KMS-11 (cell line): ENCODE data around the gene ACR.
"Not testable (repeated sequence)": the region's sequence is repeated elsewhere in the genome, so short reads cannot be mapped to it uniquely, and the experiment has no call there.

Experiments
- H2AFZ ChIP-seq: fragments of 200-600 bp; sonication (generic); 2 replicates; pipeline ENCODE4 v1.6.1; 2016; ENCODE audit warnings: antibody characterized with exemption, mixed run types, low read depth
- H3K27ac ChIP-seq: fragments of 200-600 bp; sonication (generic); 2 replicates; pipeline ENCODE4 v1.6.1; 2016; ENCODE audit warnings: mild to moderate bottlenecking, mixed run types
- H3K27me3 ChIP-seq: fragments of 200-600 bp; sonication (generic); 2 replicates; pipeline ENCODE4 v1.6.1; 2017; ENCODE audit warnings: mild to moderate bottlenecking, low read depth, mixed run types, moderate library complexity; ENCODE audit not compliant: insufficient read depth
- H3K36me3 ChIP-seq: fragments of 200-600 bp; sonication (generic); 2 replicates; pipeline ENCODE4 v1.6.1; 2017; ENCODE audit warnings: mild to moderate bottlenecking, mixed run types; ENCODE audit not compliant: insufficient read depth
- H3K4me1 ChIP-seq: fragments of 200-600 bp; sonication (generic); 2 replicates; pipeline ENCODE4 v1.6.1; 2016; ENCODE audit warnings: mild to moderate bottlenecking, low read depth, mixed run types; ENCODE audit not compliant: poor library complexity, severe bottlenecking
- H3K4me2 ChIP-seq: fragments of 200-600 bp; sonication (generic); 2 replicates; pipeline ENCODE4 v1.7.0; 2016; ENCODE audit warnings: mild to moderate bottlenecking, mixed run types
- H3K4me3 ChIP-seq: fragments of 200-600 bp; sonication (generic); IDR thresholded peaks from 2 replicates; pipeline ENCODE4 v1.6.1; 2017; ENCODE audit warnings: low read depth, low read length, mixed read lengths; ENCODE audit not compliant: insufficient read depth
- H3K79me2 ChIP-seq: fragments of 200-600 bp; sonication (generic); 2 replicates; pipeline ENCODE4 v1.6.1; 2016; ENCODE audit warnings: low read depth, mixed run types; ENCODE audit not compliant: insufficient read depth
- H3K9ac ChIP-seq: fragments of 200-600 bp; sonication (generic); 2 replicates; pipeline ENCODE4 v1.6.1; 2016; ENCODE audit warnings: mild to moderate bottlenecking, mixed run types
- H4K20me1 ChIP-seq: fragments of 200-600 bp; sonication (generic); 2 replicates; pipeline ENCODE4 v1.6.1; 2016; ENCODE audit warnings: mild to moderate bottlenecking, mixed run types; ENCODE audit not compliant: insufficient read depth
- CTCF ChIP-seq: fragments of 200-600 bp; sonication (generic); conservative IDR thresholded peaks from 2 replicates; pipeline ENCODE4 v1.6.1; 2017; ENCODE audit warnings: low read depth, mild to moderate bottlenecking, antibody characterized with exemption, low read length, moderate library complexity, mixed read lengths

ACR gene

GRCh38 chr22:50739894-50740293 lies 1.9 kb downstream of the ACR start:
- Histone ChIP-seq H3K27ac (no peak overlapping the region), H4K20me1 (no peaks in the 10 kb centered on the region), H3K4me2 (no peak overlapping the region), H3K79me2 (no peaks in the 10 kb centered on the region), H3K4me1 (no peaks in the 10 kb centered on the region), H2AFZ (no peak overlapping the region), H3K4me3 (no peak overlapping the region), H3K36me3 (no peaks in the 10 kb centered on the region), H3K9ac (no peak overlapping the region), H3K27me3 (no peaks in the 10 kb centered on the region)
- TF ChIP-seq CTCF: no peak

GRCh38 chr22:50740714-50741113 lies 2.7 kb downstream of the ACR start:
- not testable (repeated sequence) for H2AFZ ChIP-seq, H3K27me3 ChIP-seq, H3K79me2 ChIP-seq, H3K4me1 ChIP-seq, H3K9ac ChIP-seq, H4K20me1 ChIP-seq, H3K4me2 ChIP-seq, H3K27ac ChIP-seq, H3K36me3 ChIP-seq, H3K4me3 ChIP-seq

- H3K4me1 ChIP-seq, H2AFZ ChIP-seq, H3K79me2 ChIP-seq, H3K4me2 ChIP-seq, H3K27ac ChIP-seq, H3K36me3 ChIP-seq, H3K9ac ChIP-seq, H3K4me3 ChIP-seq, H3K27me3 ChIP-seq, H4K20me1 ChIP-seq: not testable (repeated sequence)
These were observed 6.4 kb downstream of the ACR start for GRCh38 chr22:50744424-50744823.

- not testable (repeated sequence) for H3K4me1 ChIP-seq, H3K4me3 ChIP-seq, H3K9ac ChIP-seq, H3K27ac ChIP-seq, H4K20me1 ChIP-seq, H2AFZ ChIP-seq, H3K4me2 ChIP-seq, H3K79me2 ChIP-seq, H3K36me3 ChIP-seq, H3K27me3 ChIP-seq
These were observed 9.5 kb downstream of the ACR start for GRCh38 chr22:50747521-50747920.

- H3K4me2 ChIP-seq, H3K36me3 ChIP-seq, H3K27ac ChIP-seq, H3K27me3 ChIP-seq, H2AFZ ChIP-seq, H4K20me1 ChIP-seq, H3K4me3 ChIP-seq, H3K4me1 ChIP-seq, H3K9ac ChIP-seq, H3K79me2 ChIP-seq: not testable (repeated sequence)
These were observed 10.6 kb downstream of the ACR start for GRCh38 chr22:50748630-50749029.

GRCh38 chr22:50749302-50750074 lies 11.5 kb downstream of the ACR start:
- H2AFZ ChIP-seq, H4K20me1 ChIP-seq, H3K27me3 ChIP-seq, H3K4me3 ChIP-seq, H3K4me2 ChIP-seq, H3K4me1 ChIP-seq, H3K27ac ChIP-seq, H3K9ac ChIP-seq, H3K79me2 ChIP-seq, H3K36me3 ChIP-seq: not testable (repeated sequence)

- not testable (repeated sequence) for H3K4me2 ChIP-seq, H3K36me3 ChIP-seq, H3K79me2 ChIP-seq, H3K9ac ChIP-seq, H3K27me3 ChIP-seq, H3K27ac ChIP-seq, H2AFZ ChIP-seq, H3K4me3 ChIP-seq, H4K20me1 ChIP-seq, H3K4me1 ChIP-seq
These were observed 17.2 kb downstream of the ACR start for GRCh38 chr22:50755251-50755650.

GRCh38 chr22:50756406-50756805 lies 18.4 kb downstream of the ACR start:
- not testable (repeated sequence) for H4K20me1 ChIP-seq, H3K4me3 ChIP-seq, H3K27ac ChIP-seq, H2AFZ ChIP-seq, H3K4me1 ChIP-seq, H3K79me2 ChIP-seq, H3K27me3 ChIP-seq, H3K4me2 ChIP-seq, H3K36me3 ChIP-seq, H3K9ac ChIP-seq

GRCh38 chr22:50756949-50757491 lies 19.0 kb downstream of the ACR start:
- not testable (repeated sequence) for H3K36me3 ChIP-seq, H3K4me1 ChIP-seq, H4K20me1 ChIP-seq, H3K79me2 ChIP-seq, H3K4me3 ChIP-seq, H3K27me3 ChIP-seq
- Histone ChIP-seq H3K9ac (peak overlapping the region; percentile 60; the same call in 1 of the 2 replicates), H2AFZ (peak overlapping the region; percentile 83), H3K4me2 (peak overlapping the region; percentile 93), H3K27ac (peak overlapping the region; percentile 49; the same call in 1 of the 2 replicates)
